Measurements from ENCODE around the gene LAMB1. TPM values are rescaled to one million over a fixed set of nuclear protein-coding genes. Genes with fewer than 3 reads are reported as not detected.

The LAMB1 gene
- total and polyA plus RNA-seq, 2 of the 13 experiments (the other 11 are each of a cell fraction or from before 2014, with no cell fraction given) = 109 to 124 TPM

- TF ChIP-seq ZBTB49 (CRISPR knock-in tag; IDR thresholded peaks at IDR 0.05; ENCODE audit: borderline replicate concordance) (no peak), RERE (CRISPR knock-in tag; IDR thresholded peaks at IDR 0.05; ENCODE audit: low read depth) (peak; percentile 76), RARG (CRISPR knock-in tag; IDR thresholded peaks at IDR 0.05; ENCODE audit: low read depth) (no peak), CCDC6 (CRISPR knock-in tag; IDR thresholded peaks at IDR 0.05) (0 out of 2 replicates have a peak, but pooled peaks have one; percentile 26), ASH2L (IDR thresholded peaks at IDR 0.05; ENCODE audit: insufficient read length, low read depth, low read length) (no peak), CEBPZ (IDR thresholded peaks at IDR 0.05; ENCODE audit: low read length) (no peak), HNRNPH1 (optimal IDR thresholded peaks at IDR 0.05; ENCODE audit: low read depth, low read length) (no peak), NR1H2 (CRISPR knock-in tag; IDR thresholded peaks at IDR 0.05; ENCODE audit: borderline replicate concordance, low read depth) (no peak), BHLHE40 (IDR thresholded peaks at IDR 0.05; ENCODE audit: low read length) (no peak), ZNF3 (CRISPR knock-in tag; IDR thresholded peaks at IDR 0.05) (peak; percentile 42; the same call in 1 of the 2 replicates), GPN1 (CRISPR knock-in tag; IDR thresholded peaks at IDR 0.05; ENCODE audit: borderline replicate concordance) (no peak), ZSCAN20 (CRISPR knock-in tag; IDR thresholded peaks at IDR 0.05; ENCODE audit: borderline replicate concordance) (no peak), NRL (CRISPR knock-in tag; IDR thresholded peaks at IDR 0.05; ENCODE audit: borderline replicate concordance) (no peak), ZNF724P (CRISPR knock-in tag; IDR thresholded peaks at IDR 0.05; ENCODE audit: borderline replicate concordance) (no peak), KAT8 (CRISPR knock-in tag; IDR thresholded peaks at IDR 0.05) (peak; percentile 61; the same call in 1 of the 2 replicates)
These were observed 30.9 kb downstream of the LAMB1 start (continued) for GRCh38 chr7:107972075-107972482.

Measured in HepG2 (cell line).